HG03354 (cell line): ENCODE measurements around the gene BEGAIN.
"Not testable (repeated sequence)": the region's sequence is repeated elsewhere in the genome, so short reads cannot be mapped to it uniquely, and the experiment has no call there.

Experiments used
- ATAC-seq: cut with Tn5 transposase; IDR thresholded peaks from one replicate; pipeline ENCODE4 v1.9.1; 2021; ENCODE audit warnings: mild to moderate bottlenecking; ENCODE audit not compliant: unreplicated experiment, poor library complexity, severe bottlenecking

The BEGAIN gene

DNA sequence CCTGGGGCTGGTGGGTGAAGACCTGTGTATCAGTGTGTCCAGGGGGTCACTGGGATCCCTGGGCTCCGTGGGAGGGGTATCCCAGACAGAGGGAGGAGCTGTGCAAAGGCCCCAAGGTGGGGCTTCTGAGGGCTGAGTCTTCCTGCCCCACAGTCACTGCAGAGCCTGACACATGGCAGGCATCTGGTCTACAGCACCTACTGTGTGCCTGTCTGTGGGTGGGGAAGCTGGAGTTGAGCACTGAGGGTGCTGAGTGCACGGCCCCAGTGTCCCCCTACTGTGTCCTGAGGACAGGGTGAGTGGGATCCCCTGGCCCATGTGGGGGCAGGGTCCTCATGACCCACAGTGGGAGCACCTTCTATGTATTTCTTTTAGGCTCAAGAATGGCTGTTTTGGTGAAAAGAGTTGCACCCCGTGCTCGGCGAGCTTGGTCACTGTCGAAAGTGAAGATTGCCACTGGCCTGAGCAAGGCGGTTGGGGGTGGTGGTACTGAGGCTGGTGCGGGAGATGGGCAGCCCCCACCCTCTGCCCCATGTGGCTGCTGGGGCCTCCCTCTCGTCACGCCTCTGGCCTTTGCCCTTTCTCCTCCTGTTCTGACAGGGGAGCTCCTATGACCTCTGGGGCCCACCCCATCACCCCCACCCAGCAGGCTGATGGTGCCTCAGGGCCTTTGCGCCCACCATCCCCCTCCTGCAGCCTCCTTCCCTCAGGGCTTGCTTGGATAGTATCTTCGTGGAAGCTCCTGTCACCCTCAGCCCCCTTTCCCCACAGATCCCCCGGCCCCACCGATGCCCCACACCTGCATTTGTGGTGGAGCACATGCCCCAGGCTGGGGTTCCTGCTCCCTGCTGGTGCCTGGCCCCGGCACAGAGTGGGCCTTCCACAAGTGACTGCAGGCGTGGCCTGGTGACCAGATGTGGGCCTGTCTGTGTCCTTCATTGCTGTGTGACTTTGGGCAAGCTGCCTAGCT, 55.8 kb downstream of the BEGAIN start:
- ATAC-seq: no peak

DNA sequence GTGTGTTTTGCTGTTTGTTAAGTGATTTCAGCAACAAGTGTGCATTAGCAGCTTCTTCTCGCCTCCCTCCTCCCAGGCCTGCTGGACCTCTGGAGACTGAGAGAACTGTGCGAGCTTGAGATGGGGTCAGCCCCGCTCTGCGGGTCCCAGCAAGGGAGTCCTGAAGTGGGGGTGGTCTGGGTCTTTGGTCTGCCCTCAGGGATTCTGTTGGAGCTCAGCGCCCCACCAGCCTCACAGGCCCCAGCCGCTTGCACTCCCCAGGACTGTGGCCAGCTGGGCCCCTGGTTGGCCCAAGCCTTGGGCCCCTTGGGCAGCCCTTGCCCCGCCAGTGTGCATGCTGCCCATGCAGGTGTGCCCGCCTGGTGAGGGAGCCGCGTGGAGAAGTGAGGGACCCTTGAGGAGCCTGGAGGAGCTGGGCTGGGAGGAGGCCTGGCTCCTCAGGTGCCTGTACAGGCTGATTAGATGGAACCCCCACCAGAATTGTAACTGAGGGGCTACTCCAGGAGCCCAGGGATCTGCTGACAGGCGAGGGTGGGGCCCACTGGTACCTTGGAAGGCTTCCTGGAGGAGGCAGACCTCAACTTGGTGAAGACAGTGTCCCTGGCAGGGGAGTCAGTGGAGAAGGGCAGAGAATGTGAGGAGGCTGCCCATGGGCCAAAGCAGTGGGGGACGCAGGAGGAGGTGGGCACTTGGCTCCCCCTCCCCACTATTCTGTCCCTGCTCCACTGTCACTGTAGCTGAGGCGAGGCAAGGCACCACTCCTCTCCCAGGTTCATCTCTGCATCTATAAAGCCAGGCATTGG, 56.7 kb downstream of the BEGAIN start:
- ATAC-seq: no peak

DNA sequence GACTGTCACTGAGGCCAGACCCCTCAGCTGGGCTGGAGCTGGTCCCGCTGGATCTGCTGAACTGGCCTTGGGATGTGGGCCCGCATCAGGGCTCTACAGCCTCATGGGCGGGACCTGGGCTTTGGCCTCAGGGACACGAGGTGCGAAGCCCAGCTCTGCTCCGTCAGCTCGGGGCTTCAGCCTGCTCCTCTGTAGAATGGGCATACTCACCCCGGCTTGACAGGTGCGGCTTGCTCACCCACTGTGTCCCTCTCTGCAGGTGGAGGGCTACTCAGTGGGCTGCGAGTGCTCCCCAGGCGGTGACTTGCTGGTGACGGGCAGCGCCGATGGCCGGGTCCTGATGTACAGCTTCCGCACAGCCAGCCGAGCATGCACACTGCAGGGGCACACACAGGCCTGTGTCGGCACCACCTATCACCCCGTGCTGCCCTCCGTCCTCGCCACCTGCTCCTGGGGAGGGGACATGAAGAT, 57.6 kb downstream of the BEGAIN start:
- no peak for ATAC-seq

DNA sequence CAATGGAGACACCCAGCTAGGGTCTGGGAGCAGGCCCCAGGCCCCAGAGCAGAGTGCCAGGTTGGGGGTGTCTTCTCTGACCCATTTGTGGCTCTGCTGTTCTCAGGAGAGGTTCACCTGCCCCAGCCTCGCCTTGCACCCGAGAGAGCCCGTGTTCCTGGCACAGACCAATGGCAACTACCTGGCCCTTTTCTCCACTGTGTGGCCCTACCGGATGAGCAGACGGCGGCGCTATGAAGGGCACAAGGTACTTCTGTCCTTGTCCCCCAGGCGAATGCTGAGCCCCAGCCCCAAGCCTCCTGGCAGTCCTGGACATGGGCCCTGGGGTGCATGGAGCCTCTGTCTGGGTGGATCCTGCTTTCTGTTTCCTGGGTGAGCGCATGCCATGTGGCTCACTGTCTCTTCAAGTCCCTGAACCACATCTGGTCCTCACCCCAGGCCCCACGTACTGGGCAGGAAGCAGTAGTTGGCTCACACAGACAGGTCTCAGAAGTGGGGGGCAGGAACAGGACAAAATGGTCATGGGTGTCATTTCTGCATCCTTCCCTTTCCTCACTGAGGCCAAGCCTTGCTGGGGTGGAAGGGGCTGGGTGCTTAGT, 58.2 kb downstream of the BEGAIN start:
- no peak for ATAC-seq

DNA sequence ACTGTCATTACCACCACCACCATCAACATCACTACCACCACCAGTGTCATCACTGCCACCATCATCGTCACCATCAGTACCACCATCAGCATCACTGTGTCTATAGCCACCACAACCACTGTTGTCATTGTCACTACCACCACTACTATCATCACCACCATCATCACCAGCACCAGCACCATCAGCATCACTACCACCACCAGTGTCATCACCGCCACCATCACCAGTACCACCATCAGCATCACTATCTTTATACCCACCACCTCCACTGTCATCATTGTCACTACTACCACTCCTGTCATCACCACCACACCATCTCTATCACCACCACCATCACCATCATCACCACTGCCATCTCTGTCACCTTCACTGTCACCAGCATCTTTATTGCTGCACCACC, 60.6 kb downstream of the BEGAIN start:
- no peak for ATAC-seq

DNA sequence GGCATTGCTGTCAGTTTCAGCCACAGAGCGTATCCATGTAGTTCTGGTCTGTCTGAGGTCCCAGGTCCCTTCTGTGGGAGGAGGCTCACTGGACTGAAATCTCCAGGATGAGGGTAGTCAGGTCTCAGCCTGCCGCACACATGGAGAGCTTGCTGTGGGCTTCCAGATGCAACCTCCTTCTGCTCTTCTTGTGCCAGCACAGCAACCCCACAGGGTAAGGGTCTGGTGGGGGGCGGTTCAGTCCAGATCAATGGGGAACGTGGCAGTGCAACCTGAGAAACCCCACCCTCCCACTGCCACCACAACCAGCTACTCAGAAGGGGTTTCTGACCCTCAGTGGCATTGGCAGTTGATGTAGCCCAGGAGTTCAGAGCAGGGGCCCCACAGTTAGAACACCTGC, 61.2 kb downstream of the BEGAIN start:
- ATAC-seq: no peak

DNA sequence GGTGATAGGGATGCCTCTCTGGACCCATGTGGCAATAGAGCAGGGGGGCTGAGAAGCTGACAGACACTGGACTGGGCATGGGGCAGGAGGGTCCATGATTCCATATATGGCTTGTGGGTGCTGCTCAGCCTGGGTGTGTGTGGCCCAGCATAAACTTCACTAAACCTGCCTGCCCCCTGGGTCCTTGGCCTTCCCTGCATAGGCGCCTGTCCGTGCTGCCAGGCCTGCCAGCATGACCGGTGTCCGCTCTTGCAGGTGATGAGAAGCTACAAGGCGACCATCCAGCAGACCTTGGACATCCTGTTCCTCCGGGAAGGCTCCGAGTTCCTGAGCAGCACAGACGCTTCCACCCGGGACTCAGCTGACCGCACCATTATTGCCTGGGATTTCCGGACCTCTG, 61.6 kb downstream of the BEGAIN start:
- no peak for ATAC-seq

DNA sequence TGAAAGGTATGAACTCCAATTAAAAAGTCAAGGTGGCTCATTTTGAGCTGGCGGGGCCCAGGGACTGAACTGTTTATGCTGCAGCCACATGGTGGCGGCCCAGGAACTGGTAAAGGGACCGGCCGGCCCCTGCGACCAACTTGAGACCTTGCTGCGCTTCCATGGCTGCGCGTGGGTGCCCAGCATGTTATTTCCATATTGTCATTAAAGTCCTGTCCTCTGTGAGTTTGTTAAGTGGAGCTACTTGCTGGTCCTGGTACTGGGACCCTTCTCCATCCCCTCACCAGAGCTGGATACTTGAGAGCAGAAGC, 62.3 kb downstream of the BEGAIN start:
- ATAC-seq: no peak

DNA sequence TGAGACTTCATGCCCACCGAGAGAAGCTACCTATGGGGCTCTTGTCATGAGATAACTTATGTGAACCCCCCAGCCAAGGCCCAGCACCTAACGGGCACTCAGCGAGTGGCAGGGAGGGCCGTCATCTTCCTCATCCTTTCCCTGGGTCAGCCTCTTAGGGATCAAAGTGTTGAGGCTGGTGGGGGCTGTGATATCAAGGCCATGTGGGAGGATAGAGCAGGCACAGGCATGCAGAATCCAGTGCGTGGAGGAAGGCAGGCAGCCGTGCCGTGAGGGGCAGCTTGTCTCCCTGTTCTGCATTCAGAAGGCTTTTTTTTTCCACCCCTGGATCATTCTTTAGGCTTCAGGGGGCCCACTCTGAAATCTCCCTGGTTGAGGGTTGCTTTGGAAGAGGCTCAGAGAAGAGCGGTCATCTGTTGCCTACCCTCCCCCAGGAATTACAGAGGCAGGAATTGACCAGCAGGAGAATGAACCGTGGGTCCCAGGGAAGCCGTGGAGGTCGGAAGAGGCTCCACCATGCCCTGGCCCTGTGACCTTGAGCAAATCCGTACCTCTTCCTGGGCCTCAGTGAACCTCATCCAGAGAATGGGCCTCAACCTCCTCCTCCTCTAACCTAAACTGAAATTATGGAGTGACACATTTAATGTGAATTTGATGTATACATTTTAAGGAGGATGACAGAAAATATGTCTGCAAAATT, 62.8 kb downstream of the BEGAIN start:
- no peak for ATAC-seq

DNA sequence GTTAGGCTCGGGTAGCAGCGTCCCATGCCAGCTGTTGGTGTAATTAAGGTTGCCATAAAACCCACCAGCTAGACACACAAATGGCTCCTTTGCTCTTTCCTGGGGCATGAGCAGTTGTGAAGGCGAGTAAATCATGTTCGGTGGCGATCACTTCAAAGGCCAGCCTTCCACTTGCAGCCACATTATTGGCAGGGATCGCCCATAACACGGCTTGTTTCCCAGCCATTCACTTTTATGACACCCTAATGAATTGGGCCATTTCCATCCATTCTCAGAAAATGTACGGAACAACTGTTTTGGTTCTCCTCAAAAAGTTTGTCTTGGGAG, 63.4 kb downstream of the BEGAIN start:
- no peak for ATAC-seq

DNA sequence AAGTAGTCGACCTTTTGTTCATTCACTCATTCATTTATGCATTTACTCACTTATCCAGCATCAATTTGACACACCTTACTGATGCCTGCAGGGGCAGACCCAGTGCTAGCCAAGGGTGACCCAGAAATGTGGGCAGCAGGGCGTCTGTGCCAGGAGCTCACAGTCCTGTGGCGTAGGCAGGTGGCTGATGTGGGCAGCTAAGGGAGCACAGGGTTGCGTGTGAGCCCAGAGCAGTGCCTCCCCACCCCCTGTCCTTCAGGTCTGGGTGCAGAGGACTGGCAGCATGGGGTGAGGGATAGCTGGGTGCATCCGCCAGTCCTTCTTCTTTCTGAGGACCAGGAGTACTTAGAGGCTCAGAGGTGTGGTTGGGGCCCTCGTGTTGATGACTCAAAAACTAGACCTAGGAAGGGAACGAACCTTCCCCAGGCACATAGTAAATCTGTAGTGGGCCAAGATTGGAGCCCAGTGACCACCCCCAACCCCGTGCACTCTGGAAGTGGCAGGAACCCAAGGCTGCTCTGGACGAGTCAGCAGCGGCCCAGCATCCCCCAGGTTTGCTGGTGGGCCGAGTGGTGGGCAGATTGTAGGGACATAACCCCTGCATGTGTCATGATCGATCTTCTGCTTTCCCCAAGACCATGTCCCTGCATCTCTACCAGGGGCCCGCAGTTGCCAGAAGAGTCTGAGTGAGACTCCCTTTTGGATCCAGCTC, 63.9 kb downstream of the BEGAIN start:
- no peak for ATAC-seq

DNA sequence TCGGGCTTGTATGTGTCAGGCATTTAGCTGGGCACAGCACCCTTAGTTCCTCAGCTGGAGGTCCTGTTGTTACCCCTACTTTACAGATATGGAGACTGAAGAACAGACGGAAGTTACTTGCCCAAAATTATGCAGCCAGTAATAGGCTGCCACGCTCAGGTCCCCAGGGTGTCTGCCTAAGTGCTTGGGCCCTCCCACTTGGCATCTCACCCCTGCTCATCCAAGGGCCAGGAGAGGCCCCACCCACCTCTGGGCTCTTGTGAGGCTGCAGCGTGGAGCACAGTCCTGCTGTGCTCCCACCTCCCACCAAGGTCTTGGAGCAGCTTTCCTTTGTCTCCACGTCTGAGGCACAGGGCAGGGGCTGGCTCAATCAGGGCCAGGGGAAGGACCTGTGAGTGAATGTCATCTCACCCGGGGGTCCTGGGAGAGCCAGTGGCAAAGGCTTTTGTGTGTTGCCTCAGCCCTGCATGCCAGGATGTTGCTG, 64.6 kb downstream of the BEGAIN start:
- no peak for ATAC-seq

DNA sequence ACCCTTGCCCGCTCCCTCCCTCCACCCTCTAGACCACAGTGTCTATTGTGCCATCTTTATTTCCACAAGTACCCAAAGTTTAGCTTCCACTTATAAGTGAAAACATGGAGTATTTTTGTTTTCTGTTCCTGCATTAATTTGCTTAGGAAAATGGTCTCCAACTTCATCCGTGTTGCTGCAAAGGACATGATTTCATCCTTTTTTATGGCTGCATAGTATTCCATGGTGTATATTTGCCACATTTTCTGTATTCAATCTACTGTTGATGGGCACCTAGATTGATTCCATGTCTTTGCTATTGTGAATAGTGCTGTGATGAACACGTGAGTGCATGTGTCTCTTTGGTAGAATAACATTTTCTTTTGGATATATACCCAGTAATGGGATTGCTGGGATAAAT, 81.2 kb downstream of the BEGAIN start:
- not testable (repeated sequence) for ATAC-seq

DNA sequence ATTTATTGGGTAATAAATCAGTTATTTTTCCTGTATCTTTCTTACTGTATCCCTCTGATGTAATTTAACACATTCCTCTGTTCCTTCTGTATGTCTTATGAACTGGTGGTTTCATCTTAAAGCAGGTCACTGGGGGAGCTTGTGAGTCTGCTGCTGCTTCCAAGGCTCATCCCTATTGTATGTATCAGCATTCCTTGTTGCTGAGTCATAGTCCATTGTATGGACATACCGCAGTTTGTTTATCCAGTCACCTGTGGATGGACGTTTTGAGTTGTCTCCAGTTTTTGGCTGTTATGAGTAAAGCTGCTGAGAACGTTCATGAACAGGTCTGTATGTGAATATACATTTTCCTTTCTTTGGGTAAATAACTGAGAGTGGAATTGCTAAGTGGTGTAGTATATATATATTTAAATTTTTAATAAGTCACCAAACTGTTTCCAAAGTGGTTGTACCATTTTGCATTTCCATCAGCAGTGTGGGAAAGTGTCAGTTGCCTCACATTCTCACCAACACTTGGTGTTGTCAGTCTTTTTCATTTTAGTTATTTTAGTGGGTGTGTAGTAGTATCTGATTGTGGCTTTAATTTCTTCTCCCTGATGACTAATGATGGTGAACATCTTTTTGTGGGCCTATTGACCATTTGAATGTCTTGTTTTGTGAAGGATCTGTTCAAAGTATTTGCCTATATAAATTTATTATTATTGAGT, 82.7 kb downstream of the BEGAIN start:
- no peak for ATAC-seq

DNA sequence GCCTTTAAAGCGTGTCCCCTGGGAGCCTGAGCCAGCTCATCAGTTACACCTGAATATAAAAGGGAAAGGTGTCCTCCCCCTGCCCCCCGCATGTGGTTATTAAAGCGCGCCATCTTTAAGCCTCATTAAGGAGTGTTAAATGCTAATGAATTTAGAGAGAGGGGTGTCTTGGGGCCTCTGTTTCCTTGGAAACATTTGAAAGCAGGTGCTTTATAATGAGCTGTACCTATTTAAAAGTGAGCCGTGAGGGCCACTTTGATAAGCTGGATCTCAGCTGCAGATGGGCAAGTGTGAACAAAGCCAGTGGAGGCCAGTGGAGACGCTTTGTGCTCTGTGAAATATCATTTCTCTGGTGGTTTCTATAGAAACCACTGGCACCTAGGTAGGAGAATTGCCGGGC, 84.0 kb downstream of the BEGAIN start:
- ATAC-seq: no peak

DNA sequence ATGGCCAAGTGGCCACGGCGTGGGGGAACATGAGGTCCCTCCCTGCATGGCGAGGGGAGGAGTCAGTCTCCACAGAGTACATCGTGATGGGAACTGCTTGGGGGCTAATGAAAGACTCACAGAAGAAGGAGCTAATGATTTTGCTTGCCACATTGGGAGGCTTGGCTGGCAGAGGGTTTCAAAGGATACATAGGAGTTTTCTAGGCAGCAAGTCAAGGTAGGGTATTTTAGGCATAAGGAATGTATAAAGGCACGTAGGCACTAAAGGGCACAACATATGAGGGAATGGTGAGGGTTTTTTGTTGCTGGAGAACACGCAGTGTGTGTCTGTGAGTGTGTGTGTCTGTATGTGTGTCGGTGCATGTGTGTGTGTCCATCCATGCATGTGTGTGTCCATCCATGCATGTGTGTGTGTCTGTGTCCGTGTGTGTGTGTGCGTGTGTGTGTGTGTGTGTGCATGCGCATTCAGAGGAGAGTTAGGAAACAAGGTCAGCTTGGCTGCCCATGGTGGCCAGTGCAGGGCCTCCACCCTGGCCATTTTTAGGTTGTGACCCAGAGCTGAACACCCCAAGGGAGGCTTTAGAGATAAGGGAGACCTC, 84.5 kb downstream of the BEGAIN start:
- ATAC-seq: no peak

DNA sequence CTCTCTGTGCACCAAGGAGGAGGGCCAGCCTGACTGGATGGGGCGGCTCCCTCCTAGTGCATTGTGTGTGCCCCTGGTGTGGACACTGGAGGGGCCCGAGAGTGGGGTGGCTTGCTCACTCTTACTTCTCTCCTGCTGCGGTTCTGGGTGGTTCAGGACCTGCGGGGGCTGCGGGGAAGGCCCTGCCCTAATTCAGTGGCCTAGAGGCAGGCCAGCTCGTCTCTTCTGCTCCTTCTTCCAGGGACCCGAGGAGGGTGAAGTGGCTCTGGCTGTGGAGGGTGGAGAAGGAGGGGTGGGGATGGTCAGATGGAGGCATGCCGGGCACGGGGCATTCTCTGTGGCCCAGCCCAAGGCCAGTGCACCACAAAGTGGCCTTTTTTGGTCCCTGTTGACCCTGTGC, 87.1 kb downstream of the BEGAIN start:
- ATAC-seq: no peak

DNA sequence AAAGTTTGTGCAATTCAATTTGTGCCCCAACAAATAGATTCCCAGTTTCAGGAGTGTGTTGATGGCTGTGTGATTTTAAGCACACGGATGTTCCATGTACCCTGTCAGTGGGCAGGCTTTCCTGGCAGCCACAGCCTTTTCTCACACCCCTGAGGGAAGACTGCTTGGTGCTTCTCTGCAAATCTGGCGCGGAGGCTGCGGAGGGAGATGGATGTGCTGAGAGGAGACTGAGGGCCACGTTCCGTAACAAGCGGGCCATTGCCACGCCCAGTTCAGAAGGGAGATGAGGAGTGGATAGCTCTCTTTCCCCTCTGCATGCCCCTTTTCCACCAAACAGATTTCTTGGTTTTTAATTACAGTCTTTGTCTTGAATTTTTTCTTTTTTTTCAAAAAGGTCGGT, 89.1 kb downstream of the BEGAIN start:
- no peak for ATAC-seq
